ENCODE measurements around the gene C1QTNF6. TPM values are rescaled to one million over a fixed set of nuclear protein-coding genes. Genes with fewer than 3 reads are reported as not detected.
A peak's percentile ranks its signal among the peaks of the same experiment; 100 is the strongest.

C1QTNF6 gene
- total RNA-seq, 4 donors from 2014 or later: 1.7 to 4.8 (median 3.6) TPM

DNA sequence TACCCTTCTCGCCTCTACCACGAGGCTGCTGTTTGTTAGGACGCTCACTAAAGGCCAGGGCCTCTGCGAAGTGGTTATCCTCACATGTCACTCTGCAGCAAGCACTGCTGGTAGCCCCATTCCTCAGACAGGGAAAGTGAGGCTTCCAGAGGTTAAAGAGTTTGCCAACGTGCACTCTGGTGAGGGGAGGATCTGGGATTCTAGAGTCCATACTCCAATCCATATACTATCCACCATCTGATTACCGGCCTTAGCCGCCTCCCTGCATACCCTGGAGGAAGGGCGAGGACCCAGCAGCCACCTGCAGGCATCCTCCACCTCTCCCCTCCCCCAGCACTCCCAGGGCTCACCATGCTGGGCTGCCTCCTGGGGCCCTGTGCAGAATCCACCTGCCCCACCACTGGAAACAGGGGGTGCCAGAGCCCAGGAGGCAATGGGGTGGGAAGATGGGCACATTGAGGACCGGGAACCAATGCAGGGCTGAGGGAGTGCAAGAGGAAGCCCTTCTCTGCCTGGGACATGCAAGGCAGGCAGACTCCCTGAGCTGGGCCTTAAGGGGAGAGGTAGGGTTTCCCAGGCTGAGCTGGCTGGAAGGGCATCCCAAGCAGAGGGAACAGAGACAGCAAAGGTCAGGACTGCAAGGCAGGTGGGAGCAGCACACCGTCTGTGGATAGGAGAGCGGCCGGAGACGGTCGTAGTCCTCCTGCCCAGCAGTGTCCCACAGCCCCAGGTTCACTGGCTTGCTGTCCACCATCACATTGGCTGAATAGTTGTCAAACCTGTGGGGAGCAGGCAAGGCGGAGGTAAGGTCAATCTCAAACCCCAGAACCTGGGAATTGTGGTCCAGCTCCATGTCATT is 44.3 kb upstream of the C1QTNF6 start:
- Histone ChIP-seq H3K27ac (no peak overlapping the region), H3K27me3 (no peaks in the 10 kb centered on the region), H3K4me3 (replicated peaks in 1 of 3) (no peak overlapping the region), H3K9me3 (no peaks in the 10 kb centered on the region), H3K4me1 (peaks cover 0 to 6% of the 10 kb centered on the region in 2 donors), H3K36me3 (no peaks in the 10 kb centered on the region)
- no peak for DNase-seq
- no peak for TF ChIP-seq CTCF (IDR thresholded peaks at IDR 0.05)
- TF ChIP-seq POLR2A (IDR thresholded peaks at IDR 0.05): no peak
- 81 to 85% methylated on average over 15 of the region's 15 CpGs for WGBS, 2 donors
- intact Hi-C loops (cut with DNase I): no loop called here

DNA sequence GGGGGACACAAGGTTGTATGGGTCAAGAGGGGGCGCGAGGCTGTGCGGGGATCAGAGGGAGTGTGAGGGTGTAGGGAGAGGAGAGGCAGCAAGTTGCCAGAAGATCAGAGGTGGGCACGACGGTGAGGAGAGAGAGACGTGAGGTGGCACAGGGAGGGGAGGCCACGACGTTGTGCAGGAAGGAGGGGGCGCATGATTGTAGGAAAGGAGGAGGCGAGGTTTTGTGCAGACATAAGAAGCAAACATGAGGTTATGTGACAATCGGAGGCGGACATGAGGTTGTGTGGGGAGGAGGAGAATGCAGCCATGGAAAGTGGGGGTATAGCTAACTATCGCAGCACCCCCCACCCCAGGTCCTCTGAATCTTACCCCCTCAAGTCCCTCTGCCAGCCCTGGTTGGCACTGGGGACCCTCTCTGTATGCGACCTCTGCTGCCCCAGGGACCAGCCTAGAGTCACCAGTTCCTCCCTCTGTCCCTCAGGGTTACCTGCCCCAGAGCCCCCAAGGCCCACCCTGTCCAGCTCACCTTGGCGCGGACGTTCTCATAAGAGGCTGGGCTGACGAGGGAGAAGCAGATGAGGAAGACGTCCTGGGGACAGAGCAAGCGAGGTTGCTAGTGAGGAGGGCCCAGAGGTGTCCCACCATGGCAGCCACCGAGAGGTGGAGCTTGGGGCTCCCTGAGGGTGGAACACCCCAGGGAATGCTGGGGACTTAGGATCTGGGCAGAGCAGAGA is 43.5 kb upstream of the C1QTNF6 start:
- Histone ChIP-seq H3K4me3 (replicated peaks in 1 of 3) (no peak overlapping the region), H3K9me3 (no peaks in the 10 kb centered on the region), H3K36me3 (no peaks in the 10 kb centered on the region), H3K4me1 (peaks cover 0 to 6% of the 10 kb centered on the region in 2 donors), H3K27ac (no peak overlapping the region), H3K27me3 (no peaks in the 10 kb centered on the region)
- 74 to 78% methylated on average over 20 to 21 of the region's 21 CpGs for WGBS, 2 donors
- TF ChIP-seq POLR2A (IDR thresholded peaks at IDR 0.05) (no peak), CTCF (IDR thresholded peaks at IDR 0.05) (no peak)
- DNase-seq: no peak
- intact Hi-C loops (cut with DNase I): no loop called here

DNA sequence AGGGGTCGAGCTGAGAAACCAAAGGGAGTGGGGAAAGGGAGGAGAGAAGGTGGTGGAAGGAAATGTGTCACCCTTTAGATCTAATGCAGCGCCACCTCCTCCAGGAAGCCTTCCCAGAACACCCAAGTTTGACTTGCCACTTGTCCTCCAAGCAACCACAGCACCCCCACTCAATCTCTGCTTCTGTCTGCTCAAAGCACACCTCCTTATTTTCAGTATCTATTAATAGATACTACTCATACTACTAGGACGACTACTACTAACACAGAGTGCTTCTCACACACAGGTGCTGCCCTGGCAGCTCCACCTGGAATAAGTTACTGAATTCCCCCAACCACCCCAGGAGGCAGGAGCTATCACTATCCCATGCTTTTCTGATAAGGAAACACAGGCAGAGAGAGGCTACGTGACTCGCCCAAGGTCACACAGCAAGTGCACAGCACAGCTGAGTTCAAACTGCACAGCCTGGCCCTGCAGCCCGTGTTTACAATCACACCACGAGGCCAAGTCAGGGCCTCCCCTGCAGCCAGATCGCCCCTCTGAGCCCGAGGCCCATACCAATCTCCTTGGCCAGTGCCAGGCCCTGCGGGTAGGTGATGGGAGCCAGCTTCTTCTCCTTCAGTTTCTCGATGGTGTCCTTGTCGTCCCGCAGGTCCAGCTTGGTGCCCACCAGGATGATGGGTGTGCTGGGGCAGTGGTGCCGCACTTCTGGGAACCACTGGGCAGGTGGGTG is 42.8 kb upstream of the C1QTNF6 start:
- no peak overlapping the region for H3K27ac ChIP-seq
- H3K36me3 ChIP-seq: no peaks in the 10 kb centered on the region
- H3K9me3 ChIP-seq: no peaks in the 10 kb centered on the region
- no peak for DNase-seq
- intact Hi-C loops (cut with DNase I): no loop called here
- peaks cover 0 to 6% of the 10 kb centered on the region in 2 donors for H3K4me1 ChIP-seq
- H3K27me3 ChIP-seq: no peaks in the 10 kb centered on the region
- WGBS, 2 donors: 84 to 87% methylated on average over 10 of the region's 14 CpGs
- no peak overlapping the region for H3K4me3 ChIP-seq (replicated peaks in 1 of 3)
- no peak for TF ChIP-seq POLR2A (IDR thresholded peaks at IDR 0.05)
- TF ChIP-seq CTCF (IDR thresholded peaks at IDR 0.05): no peak

GRCh38 chr22:37229805-37230672 is 42.0 kb upstream of the C1QTNF6 start:
- no peak overlapping the region for H3K27ac ChIP-seq
- no peaks in the 10 kb centered on the region for H3K27me3 ChIP-seq
- TF ChIP-seq CTCF (IDR thresholded peaks at IDR 0.05) (no peak), POLR2A (IDR thresholded peaks at IDR 0.05) (no peak)
- 56 to 73% methylated on average over 5 to 6 of the region's 8 CpGs for WGBS, 2 donors
- intact Hi-C loops (cut with DNase I): no loop called here
- peaks cover 0 to 6% of the 10 kb centered on the region in 2 donors for H3K4me1 ChIP-seq
- H3K9me3 ChIP-seq: no peaks in the 10 kb centered on the region
- H3K36me3 ChIP-seq: no peaks in the 10 kb centered on the region
- H3K4me3 ChIP-seq (replicated peaks in 1 of 3): no peak overlapping the region
- DNase-seq: peak in 1 of 2 donors; percentile 27

All from thyroid gland (tissue), 4 donors.